PFSK-1 (cell line): ENCODE results near the gene NFE2L3.

Source experiments
- POLR2AphosphoS5 ChIP-seq: IDR thresholded peaks from 2 replicates; pipeline ENCODE4 v1.6.1; 2012; ENCODE audit warnings: low read depth, mild to moderate bottlenecking, control low read depth, low read length, moderate library complexity
- TAF1 ChIP-seq: IDR thresholded peaks from 2 replicates; pipeline ENCODE4 v1.6.1; 2012; ENCODE audit warnings: low read length, control low read depth, borderline replicate concordance; ENCODE audit not compliant: insufficient read depth

GRCh38 chr7:26192485-26193087 lies 40.6 kb downstream of the NFE2L3 start:
- TF ChIP-seq TAF1 (no peak), POLR2AphosphoS5 (no peak)
